Measurements from ENCODE around the gene NCK2. TPM values are rescaled to one million over a fixed set of nuclear protein-coding genes. Genes with fewer than 3 reads are reported as not detected.
"Not testable (repeated sequence)": the region's sequence is repeated elsewhere in the genome, so short reads cannot be mapped to it uniquely, and the experiment has no call there.

Gene NCK2
- total RNA-seq, 1 donor from 2014 or later: 55.2 TPM

GRCh38 chr2:105895990-105896764 lies 151.5 kb downstream of the NCK2 start:
- H3K27ac Mint-ChIP-seq (ENCODE audit: unreplicated experiment): no peak overlapping the region
- no peak for DNase-seq (ENCODE audit: low spot score)
- no peaks in the 10 kb centered on the region for H3K4me1 Mint-ChIP-seq (ENCODE audit: low read depth)
- H3K4me3 Mint-ChIP-seq (ENCODE audit: unreplicated experiment): no peak overlapping the region
- H3K36me3 Mint-ChIP-seq (ENCODE audit: low read depth): peaks cover 37% of the 10 kb centered on the region
- peaks cover 38% of the 10 kb centered on the region for H3K9me3 Mint-ChIP-seq (ENCODE audit: low read depth)
- H3K27me3 Mint-ChIP-seq (ENCODE audit: low read depth): no peaks in the 10 kb centered on the region
- TF ChIP-seq CTCF (IDR thresholded peaks at IDR 0.05): no peak

GRCh38 chr2:105896765-105897163 lies 152.1 kb downstream of the NCK2 start:
- no peak for DNase-seq (ENCODE audit: low spot score)
- H3K4me3 Mint-ChIP-seq (ENCODE audit: unreplicated experiment): no peak overlapping the region
- no peaks in the 10 kb centered on the region for H3K4me1 Mint-ChIP-seq (ENCODE audit: low read depth)
- H3K27me3 Mint-ChIP-seq (ENCODE audit: low read depth): no peaks in the 10 kb centered on the region
- peaks cover 37% of the 10 kb centered on the region for H3K36me3 Mint-ChIP-seq (ENCODE audit: low read depth)
- peaks cover 39% of the 10 kb centered on the region for H3K9me3 Mint-ChIP-seq (ENCODE audit: low read depth)
- TF ChIP-seq CTCF (IDR thresholded peaks at IDR 0.05): peak; percentile 8
- H3K27ac Mint-ChIP-seq (ENCODE audit: unreplicated experiment): no peak overlapping the region

- H3K4me1 Mint-ChIP-seq (ENCODE audit: low read depth); H3K4me3 Mint-ChIP-seq (ENCODE audit: unreplicated experiment); H3K27me3 Mint-ChIP-seq (ENCODE audit: low read depth); H3K27ac Mint-ChIP-seq (ENCODE audit: unreplicated experiment); DNase-seq (ENCODE audit: low spot score): not testable (repeated sequence)
- Mint-ChIP-seq H3K9me3 (ENCODE audit: low read depth) (peaks cover 39% of the 10 kb centered on the region), H3K36me3 (ENCODE audit: low read depth) (peaks cover 37% of the 10 kb centered on the region)
Measured at GRCh38 chr2:105897694-105898093, 153.0 kb downstream of the NCK2 start.

- Mint-ChIP-seq H3K9me3 (ENCODE audit: low read depth) (peaks cover 29% of the 10 kb centered on the region), H3K4me3 (ENCODE audit: unreplicated experiment) (no peak overlapping the region), H3K27ac (ENCODE audit: unreplicated experiment) (no peak overlapping the region), H3K4me1 (ENCODE audit: low read depth) (peaks cover 11% of the 10 kb centered on the region), H3K27me3 (ENCODE audit: low read depth) (no peaks in the 10 kb centered on the region), H3K36me3 (ENCODE audit: low read depth) (peaks cover 15% of the 10 kb centered on the region)
- no peak for TF ChIP-seq CTCF (IDR thresholded peaks at IDR 0.05)
- DNase-seq (ENCODE audit: low spot score): no peak
Measured at GRCh38 chr2:105903051-105903674, 158.5 kb downstream of the NCK2 start.

- no peak for TF ChIP-seq CTCF (IDR thresholded peaks at IDR 0.05)
- H3K27me3 Mint-ChIP-seq (ENCODE audit: low read depth): no peaks in the 10 kb centered on the region
- no peak overlapping the region for H3K4me3 Mint-ChIP-seq (ENCODE audit: unreplicated experiment)
- peaks cover 13% of the 10 kb centered on the region for H3K9me3 Mint-ChIP-seq (ENCODE audit: low read depth)
- peaks cover 5% of the 10 kb centered on the region for H3K36me3 Mint-ChIP-seq (ENCODE audit: low read depth)
- H3K27ac Mint-ChIP-seq (ENCODE audit: unreplicated experiment): no peak overlapping the region
- H3K4me1 Mint-ChIP-seq (ENCODE audit: low read depth): peaks cover 19% of the 10 kb centered on the region
- DNase-seq (ENCODE audit: low spot score): no peak
Measured at GRCh38 chr2:105904938-105905337, 160.2 kb downstream of the NCK2 start.
